Activated CD8-positive, alpha-beta memory T cell treated with anti-CD3 and anti-CD28 coated beads for 48 hours (primary cell): Measurements from ENCODE around the gene HAUS2.
A peak's percentile ranks its signal among the peaks of the same experiment; 100 is the strongest.
"Not testable (repeated sequence)": the region's sequence is repeated elsewhere in the genome, so short reads cannot be mapped to it uniquely, and the experiment has no call there.

ENCODE experiments used
- DNase-seq, 3 experiments: peaks; one replicate each; pipeline ENCODE4 v3.0.0-alpha.2; 2020; ENCODE audit warnings: low read depth in 2 of 3, low spot score in 2 of 3

Gene HAUS2

DNA sequence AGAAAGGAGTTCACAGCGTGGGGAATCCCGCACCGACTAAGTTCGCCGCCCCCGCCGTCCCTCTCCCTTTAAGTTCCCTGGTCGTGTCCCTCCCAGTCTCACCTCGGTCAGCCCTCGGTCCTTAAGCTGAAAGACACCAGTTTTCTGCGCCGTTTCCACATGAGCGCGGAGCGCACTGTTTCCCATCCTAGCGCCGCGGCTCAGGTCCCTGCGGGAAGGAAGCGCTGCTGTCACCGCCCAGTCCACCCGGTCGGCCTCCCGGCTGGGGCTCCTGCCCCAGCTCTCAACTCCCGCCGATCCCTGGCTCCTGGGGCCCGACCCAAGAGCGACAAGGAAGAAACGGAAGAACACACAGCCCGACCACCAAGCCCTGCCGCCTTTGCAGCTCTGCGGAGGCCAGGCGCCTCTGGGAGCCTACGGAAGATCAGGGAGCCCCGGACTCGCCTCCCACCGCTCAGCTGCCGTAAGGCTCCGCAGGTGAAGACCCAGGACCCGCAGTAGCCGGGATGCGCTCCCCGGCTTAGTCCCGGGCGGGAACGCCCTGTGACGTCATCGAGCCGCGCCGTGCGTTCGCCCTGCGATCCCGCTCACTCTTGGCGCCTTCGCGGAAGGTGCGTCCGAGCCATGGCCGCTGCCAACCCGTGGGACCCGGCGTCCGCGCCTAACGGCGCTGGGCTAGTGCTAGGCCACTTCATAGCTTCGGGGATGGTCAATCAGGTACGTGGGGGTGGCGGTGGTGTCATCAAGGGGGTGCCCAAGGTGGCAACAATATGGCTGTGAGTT, at the start of gene HAUS2, which contains the start of gene LRRC57:
Gene HAUS2 (plus strand): TSS at position 590 of the 783 bp plus-strand sequence. CDS start 35 bp downstream, at position 625.
Gene LRRC57 (minus strand): TSS at position 545 of the 783 bp plus-strand sequence. CDS start 359 bp downstream, at position 186.
- peak; percentile 69 to 90 (median 81) for DNase-seq

DNA sequence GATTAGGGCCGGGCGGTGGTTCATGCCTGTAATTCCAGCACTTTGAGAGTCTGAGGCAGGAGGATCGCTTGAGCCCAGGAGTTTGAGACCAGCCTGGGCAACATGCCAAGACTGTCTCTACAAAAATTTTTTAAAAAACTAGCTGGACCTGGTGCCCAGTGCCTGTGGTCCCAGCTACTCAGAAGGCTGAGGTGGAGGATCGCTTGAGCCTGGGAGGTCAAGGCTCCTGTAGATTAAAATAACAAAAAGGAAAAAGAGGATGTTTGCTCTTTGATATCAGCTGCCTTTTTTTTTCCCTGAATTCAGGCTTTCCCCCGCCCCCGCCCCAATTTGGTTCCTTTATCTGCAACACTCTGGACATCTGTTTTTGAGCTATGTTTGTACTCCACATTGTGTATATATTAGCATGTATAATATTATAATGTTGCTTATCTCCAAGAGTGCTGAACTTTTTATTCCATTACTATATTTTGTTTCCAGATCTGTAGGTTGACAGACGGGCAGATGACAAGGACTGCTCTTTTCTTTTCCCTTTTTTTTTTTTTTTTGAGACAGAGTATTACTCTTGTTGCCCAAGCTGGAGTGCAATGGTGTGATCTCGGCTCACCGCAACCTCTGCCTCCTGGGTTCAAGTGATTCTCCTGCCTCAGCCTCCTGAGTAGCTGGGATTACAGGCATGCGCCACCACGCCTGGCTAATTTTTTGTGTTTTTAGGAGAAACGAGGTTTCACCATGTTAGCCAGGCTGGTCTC, 48.6 kb upstream of the HAUS2 start:
- DNase-seq, result no peak

DNA sequence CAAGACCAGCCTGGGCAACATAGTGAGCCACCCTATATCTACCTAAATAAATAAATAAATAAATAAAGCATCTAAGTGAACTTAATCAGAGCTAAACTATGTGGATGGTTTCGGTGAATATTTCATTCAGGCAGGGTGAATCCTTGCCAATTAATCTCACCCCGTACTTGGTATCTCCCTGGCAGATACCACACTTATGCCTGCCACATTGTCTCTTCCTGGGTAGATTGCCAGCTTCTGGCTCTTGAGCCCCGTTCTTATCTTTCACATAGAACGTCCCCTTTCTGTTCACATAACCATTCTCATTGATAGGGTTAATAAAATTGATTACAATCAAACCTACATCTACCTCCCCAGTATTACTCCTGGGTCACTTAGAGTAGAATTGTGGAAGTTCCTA, 46.2 kb upstream of the HAUS2 start:
- no peak for DNase-seq

DNA sequence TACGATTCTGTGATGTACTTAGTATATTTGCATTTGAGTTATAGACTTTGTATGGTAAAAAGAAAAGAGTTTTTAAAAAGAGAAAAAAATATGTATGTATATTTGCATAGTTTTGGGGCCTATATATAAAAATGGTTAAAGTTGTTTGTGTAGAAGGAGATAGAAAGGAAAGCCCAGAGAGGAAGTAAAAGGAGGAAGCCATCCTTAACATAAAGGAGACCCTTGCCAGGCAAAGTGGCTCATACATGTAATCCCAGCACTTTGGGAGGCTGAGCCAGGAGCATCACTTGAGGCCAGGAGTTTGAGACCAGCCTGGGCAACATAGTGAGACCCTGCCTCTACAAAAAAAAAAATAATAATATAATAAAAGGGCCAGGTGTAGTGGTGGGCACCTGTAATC, 44.8 kb upstream of the HAUS2 start:
- DNase-seq, result no peak

DNA sequence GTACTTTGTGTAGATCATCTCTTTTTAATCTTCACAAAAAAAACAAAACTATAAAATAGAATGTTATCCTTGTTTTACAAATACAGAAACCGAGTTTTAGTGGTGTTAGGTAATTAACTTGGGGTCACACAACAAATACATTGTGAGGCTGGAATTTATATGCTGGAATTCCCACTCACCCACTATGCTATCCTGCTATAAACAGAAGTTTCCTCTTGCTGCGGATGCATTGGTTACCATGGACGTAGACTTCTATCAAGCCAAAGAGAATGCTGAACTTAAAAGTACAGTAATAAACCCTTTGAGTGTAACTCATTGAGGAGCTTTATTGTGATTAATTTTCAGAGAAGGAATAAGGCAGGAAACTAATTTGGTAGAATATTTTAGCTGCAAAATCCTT, 44.0 kb upstream of the HAUS2 start:
- no peak for DNase-seq

DNA sequence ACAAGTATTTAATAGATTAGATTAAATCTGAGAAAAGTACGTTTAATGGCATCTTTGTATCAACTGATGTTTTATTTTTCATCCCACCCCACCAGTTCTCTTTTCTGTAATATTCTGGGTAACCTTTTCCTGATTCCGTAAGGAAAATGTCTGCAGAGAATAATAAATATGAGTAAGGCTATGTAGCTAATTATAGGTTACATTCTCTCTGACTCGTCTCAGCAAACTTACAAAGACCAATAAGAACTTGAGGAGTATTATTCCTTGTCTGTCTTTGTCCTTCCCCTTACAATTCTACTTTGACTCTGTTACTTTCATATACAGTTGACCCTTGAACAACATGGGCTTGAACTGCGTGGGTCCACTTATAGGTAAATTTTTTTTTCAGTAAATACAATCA, 41.1 kb upstream of the HAUS2 start:
- DNase-seq, result no peak

DNA sequence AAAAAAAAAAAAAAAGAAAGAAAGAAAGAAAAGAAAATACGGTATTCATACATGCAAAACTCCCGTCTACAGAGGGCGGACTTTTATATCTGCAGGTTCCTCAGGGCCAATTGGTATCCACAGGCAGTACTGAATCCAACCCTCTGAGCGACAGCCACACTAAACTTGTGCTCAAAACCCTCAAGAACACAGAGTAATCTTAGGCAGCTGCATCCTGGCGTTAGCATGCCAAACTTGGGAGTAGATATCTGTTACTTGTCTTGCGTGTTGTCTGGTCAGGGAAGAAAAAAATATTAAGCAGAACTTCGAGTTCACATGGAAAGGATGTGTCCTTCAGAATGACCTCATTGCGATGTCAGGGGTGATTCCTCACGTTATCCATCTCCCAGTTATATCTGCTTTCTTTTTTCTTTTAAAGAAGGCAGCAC, 40.4 kb upstream of the HAUS2 start:
- no peak for DNase-seq

DNA sequence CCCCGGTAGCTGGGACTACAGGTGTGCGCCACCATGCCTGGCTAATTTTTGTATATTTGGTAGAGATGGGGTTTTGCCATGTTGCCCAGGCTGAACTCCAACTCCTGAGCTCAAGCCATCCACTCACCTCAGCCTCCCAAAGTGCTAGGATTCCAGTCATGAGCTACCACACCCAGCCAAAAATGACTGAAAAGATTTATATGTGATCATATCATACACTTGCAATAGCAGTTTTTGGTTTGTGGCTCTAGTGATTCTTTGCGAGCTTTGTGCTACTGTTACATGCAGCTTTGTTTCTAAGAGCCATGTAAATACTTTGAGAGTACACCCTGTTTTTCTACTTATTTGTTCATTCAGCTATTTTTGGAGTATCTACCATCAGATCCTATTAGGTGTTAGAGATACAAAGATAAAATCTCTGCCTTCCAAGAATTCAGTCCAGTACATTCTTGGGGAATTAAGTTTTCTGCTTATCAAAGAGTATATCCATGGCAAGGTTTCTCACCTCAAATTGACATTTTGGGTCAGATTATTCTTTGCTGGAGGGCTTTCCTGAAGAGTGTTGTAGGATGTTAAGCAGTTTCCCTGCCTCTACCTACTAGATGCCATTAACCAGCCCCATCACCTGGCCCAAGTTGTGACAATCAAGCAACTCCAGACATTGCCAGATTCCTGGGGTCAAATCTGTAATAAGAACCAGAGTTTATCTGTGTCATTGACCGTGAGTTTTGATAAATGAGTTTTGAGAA, 38.2 kb upstream of the HAUS2 start:
- DNase-seq, result no peak

DNA sequence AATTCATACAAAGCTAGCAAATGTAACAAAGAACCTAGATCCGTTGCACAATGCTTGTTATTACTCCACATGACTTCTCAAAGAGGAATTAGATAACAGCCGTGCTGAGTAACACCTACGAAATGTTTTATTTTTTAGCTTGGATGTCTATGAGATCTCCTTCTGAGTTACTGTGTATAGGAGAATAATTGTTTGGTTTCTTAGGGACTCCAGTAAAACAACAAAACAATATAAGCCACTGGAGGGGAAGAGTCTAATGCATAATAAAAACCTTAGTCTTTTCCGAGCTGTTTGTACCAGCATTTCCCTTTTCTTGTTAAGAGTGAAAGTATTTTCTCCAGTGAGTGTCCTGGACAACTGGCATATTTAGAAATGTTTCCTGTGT, 37.6 kb upstream of the HAUS2 start:
- no peak for DNase-seq

DNA sequence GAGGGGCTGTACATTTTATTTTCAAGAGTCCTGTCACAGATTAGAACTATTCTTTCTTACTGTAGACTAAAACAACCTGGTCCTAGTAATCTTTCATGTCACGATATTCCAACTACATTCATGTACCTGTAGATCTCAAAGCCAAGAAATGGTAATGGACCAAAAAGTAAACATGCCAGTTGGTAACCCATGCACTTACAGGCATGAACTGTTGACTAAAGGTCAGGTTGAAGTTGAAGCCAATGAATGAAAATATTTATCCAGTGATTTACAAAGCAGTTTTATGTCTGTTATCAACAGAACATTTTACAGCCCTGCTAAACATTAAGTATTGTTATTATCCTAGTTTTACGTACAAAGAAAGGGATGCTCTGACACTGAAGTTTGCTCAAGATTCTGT, 25.3 kb upstream of the HAUS2 start:
- no peak for DNase-seq

DNA sequence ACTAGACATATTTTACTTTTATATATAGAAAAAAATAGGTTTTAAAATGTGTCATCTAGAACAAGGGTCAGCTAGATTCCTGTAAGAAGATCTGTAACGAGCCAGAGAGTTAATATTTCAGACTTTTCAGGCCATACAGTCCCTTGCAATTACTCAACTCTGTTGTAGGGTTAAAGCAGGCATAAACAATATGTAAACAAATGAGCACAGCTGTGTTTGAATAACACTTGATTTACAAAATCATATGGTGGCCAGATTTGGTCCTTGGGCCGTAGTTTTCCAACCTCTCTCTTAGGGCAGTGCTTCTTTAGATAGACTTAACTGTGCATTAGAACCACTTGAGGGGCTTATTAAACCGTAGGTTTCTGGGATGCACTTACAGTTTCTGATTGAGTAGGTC, 19.7 kb upstream of the HAUS2 start:
- no peak for DNase-seq

DNA sequence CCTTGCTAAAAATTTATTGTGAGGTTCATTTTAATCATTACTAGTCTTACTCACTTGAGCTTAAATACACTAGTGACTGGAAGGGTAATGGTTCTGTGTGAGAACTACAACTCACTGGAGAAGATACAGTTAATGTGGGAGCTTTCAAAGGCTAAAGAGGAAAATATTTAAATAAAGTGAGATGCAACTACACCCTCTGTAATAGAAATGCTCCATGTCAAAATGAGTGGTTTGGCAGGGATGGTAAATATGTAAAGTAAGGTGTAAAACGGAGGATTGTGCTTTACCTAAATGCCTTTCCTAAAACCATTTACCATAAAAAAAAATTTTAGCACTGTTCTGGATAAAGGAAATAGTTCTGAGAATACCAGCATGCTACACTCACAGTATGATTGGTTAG, 15.4 kb upstream of the HAUS2 start:
- DNase-seq, result no peak

DNA sequence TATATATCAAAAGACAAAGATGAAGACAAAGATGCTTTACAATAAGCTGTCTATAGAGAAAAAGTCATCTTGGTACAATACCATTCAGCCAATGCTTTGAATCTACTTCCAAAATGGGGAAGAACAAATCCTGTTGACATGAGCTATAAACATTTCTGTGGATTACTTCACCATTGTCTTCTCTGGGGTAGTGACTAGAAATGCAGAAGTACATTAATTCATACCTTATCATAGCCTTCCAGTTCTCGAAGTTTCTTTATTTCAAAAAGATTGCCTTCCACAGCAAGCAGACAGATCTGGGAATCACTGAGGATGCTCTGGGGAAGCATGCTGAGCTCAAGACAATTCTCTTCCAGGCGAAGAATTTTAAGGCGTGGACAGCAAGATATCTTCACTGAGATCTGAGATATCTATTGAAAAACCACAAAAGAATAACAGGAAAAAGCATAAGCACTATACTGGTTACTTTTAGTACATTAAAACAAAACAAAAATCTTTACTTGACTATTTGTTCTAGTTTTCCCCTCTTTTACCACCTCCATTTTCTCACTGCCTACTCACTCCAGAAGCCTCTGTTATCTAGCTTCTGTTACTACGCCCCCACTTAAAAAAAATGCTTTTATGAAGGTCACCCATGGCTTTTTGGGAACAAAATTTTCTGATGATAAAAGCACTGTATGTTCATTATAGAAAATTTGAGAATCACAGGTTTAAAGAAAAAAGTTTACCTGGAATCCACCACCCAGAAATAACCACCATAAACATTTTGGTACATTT, 3.6 kb upstream of the HAUS2 start:
- no peak for DNase-seq

DNA sequence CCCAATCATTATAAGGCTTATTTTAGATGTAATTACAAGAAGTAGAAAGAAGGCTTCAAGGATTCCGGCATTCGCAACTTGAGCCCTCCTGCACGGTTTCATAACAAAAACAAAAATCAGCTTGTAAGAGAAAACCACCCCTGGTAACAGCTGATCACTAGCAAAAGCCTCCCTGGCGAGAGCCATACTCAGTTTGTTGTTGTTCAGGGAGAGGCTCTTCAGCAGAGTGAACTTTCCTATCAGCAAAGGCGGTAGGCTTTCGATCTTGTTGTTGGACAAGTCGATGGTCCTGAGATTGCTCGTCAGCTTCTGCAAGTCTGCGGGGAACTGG, 755 bp upstream of the HAUS2 start:
- no peak for DNase-seq

DNA sequence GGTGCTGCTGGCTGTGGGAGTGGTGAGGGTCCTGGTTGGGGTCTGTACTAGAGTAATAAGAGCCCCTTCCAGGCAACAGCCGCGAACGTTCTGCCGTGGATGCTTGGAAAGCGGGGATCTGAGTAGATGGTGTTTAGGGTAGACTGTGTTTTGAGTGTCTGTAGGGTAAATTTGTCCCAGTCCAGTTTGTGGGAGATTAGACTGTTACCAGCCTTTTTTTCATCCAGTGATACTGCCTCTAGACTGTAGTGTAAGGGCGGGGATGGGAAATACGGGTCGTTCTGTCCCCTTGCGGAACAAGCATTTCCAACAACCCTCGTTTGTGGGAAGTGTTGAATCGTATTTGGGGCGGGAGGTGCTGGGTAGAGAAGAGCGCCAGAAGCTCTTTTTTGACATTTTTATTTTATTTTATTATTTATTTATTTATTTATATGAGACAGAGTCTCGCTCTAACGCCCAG, 424 bp downstream of the HAUS2 start:
- DNase-seq, result no peak

DNA sequence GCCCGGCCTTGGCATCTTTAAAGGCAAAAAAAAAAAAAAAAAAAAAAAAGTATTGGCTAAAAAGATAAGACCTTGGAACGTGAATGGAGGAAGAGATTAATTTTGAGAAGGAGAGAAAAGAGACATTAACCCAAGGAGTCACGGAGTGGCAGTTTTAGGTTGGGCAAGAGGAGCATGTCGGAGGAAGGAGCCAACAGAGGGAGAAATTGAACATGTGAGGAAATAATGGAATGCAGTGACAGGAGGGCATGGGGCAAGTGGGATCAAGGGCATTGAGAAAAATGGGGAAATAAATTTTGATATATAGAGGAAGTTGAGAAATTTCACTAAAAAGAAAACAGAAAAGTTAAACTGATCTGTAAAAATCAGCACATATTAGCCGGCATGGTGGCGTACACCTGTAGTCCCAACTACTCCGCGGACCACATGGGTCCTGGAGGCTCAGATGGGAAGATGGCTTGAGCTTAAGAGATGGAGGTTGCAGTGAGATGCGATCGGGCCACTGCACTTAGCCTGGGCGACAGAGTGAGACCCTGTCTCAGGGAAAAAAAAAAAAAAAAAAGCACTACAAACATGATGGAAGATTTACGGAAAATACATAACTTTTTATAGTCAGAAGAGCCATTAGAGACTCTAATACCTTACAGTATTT, 1.2 kb downstream of the HAUS2 start:
- no peak for DNase-seq

DNA sequence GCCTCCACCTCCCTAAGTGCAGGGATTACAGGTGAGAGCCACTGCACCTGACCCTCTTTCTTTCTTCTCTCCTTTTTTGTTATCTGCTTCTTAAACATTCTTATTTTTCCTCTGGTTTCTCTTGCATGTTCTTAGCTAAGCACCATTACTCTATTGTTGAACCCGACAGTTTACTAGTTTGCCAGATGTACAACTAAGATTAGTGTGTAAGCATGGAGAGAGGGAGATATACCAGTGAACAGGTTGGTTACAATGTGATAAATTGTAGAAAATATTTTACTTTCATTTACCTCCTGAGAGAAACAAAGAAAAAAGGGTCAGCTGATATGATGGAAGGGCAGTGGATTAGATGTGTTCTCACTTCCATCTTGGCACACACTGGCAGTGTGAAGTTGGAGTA, 4.9 kb downstream of the HAUS2 start:
- DNase-seq, result no peak

DNA sequence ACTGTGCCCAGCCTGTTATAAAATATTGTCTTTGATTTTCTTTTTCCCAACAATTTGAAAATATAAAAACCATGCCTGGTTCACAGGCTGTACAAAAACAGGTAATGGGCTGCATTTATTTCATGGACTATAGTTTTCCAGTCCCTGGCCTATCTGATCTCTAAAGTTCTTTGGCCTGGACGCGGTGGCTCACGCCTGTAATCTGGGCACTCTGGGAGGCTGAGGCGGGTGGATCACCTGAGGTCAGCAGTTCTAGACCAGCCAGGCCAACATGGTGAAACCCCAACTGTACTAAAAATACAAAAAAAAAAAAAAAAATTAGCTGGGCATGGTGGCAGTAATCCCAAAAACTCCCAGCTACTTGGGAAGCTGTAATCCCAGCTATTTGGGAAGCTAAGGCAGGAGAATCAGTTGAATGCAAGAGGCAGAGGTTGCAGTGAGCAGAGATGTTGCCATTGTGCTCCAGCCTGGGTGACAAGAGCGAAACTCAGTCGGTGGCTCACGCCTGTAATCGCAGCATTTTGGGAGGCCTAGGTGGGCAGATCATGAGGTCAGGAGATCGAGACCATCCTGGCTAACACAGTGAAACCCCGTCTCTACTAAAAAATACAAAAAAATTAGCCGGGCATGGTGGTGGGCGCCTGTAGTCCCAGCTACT, 8.0 kb downstream of the HAUS2 start:
- not testable (repeated sequence) for DNase-seq

DNA sequence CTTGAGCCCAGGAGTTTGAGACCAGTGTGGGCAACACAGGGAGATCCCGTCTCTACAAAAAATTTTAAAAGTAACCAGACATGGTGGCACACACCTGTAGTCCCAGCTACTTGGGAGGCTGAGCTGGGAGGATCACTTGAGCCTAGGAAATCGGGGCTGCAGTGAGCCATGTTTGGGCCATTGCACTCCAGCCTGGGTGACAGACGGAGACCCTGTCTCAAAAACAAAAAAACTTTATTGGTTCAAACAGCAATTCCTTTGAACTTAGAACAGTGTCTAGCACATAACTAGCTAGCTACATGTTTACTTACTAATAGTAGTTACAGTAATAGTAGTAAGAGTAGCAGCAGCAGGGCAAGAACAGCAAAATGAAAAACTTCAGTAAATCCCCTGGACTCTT, 10.1 kb downstream of the HAUS2 start:
- no peak for DNase-seq
